A673 (cell line): ENCODE data around the gene RNF19B. TPM values are rescaled to one million over a fixed set of nuclear protein-coding genes. Genes with fewer than 3 reads are reported as not detected.

ENCODE experiments used
- BruUV-seq: library from RNA; stranded (reverse); fragments of 400-500 nt; replicated peaks from 2 replicates; lab custom pipeline; 2021; lab: Mats Ljungman, UMichigan
- CTCF ChIA-PET: fragments of 300-600 bp; sonication (Branson Sonifier 250); formaldehyde crosslinking; loops from one replicate; lab custom pipeline; 2022; ENCODE audit warnings: antibody characterized with exemption; lab: Charles Lee
- POLR2A ChIA-PET: fragments of 300-600 bp; sonication (Branson Sonifier 250); formaldehyde crosslinking; loops from one replicate; lab custom pipeline; 2022; ENCODE audit warnings: antibody characterized with exemption; ENCODE audit not compliant: low non-redundant PET; lab: Charles Lee
- DNase-seq: peaks from one replicate; pipeline ENCODE4 v3.0.0-alpha.2; 2015; ENCODE audit warnings: low spot score
- H3K27ac ChIP-seq: fragments of 200-600 bp; sonication (generic); 2 replicates; pipeline ENCODE4 v1.5.1; 2016; ENCODE audit warnings: mixed run types, low read depth, mild to moderate bottlenecking, mixed read lengths, antibody characterized with exemption, low read length; ENCODE audit not compliant: poor library complexity, severe bottlenecking
- H3K27me3 ChIP-seq: fragments of 200-600 bp; sonication (generic); replicated peaks from 2 replicates; pipeline ENCODE4 v1.6.1; 2017; ENCODE audit warnings: mixed run types, low read depth, mild to moderate bottlenecking, mixed read lengths, antibody characterized with exemption, low read length; ENCODE audit not compliant: insufficient read depth, poor library complexity
- H3K36me3 ChIP-seq: fragments of 200-600 bp; sonication (generic); 2 replicates; pipeline ENCODE4 v1.6.1; 2016; ENCODE audit warnings: mixed run types, mild to moderate bottlenecking, mixed read lengths, antibody characterized with exemption, low read length; ENCODE audit not compliant: insufficient read depth, poor library complexity, severe bottlenecking
- H3K4me1 ChIP-seq: fragments of 200-600 bp; sonication (generic); 2 replicates; pipeline ENCODE4 v1.6.1; 2017; ENCODE audit warnings: mixed run types, mild to moderate bottlenecking, mixed read lengths, antibody characterized with exemption, low read length; ENCODE audit not compliant: insufficient read depth, poor library complexity, severe bottlenecking
- H3K4me3 ChIP-seq: fragments of 200-600 bp; sonication (generic); 2 replicates; pipeline ENCODE4 v1.5.1; 2016; ENCODE audit warnings: low read depth, mixed run types, mild to moderate bottlenecking, mixed read lengths, low read length; ENCODE audit not compliant: poor library complexity, severe bottlenecking
- H3K9me3 ChIP-seq: fragments of 200-600 bp; sonication (generic); 2 replicates; pipeline ENCODE4 v1.6.1; 2016; ENCODE audit warnings: mixed run types, low read depth, mild to moderate bottlenecking, mixed read lengths, antibody characterized with exemption, low read length; ENCODE audit not compliant: poor library complexity, severe bottlenecking
- EZH2 ChIP-seq: fragments of 200-600 bp; sonication (generic); IDR thresholded peaks from 2 replicates; pipeline ENCODE4 v1.6.1; 2017; ENCODE audit warnings: borderline replicate concordance, low read depth, mild to moderate bottlenecking, mixed read lengths, antibody characterized with exemption, low read length; ENCODE audit not compliant: poor library complexity, severe bottlenecking
- intact Hi-C: fragments of 100-400 bp; cut with micrococcal nuclease; formaldehyde crosslinking; loops from one replicate; pipeline ENCODE4 v1.10.0; 2022; ENCODE audit not compliant: unreplicated experiment
- total RNA-seq: library from RNA; stranded (reverse); gene quantifications from 2 replicates; pipeline ENCODE4 v1.2.3, GENCODE V29; 2021
- TF ChIP-seq, protein P1 (sequence below): fragments of 300-800, 200-600 bp; sonication (generic); conservative IDR thresholded peaks from 2 replicates; pipeline ENCODE4 v1.5.1; 2017; ENCODE audit warnings: low read depth, mild to moderate bottlenecking, antibody characterized with exemption, low read length, moderate library complexity, mixed read lengths

The RNF19B gene
- total RNA-seq, 1 experiment from 2014 or later, result 14.3 TPM

GRCh38 chr1:32990887-32991286, 26.3 kb upstream of the RNF19B start:
- no TSS peak for BruUV-seq

DNA sequence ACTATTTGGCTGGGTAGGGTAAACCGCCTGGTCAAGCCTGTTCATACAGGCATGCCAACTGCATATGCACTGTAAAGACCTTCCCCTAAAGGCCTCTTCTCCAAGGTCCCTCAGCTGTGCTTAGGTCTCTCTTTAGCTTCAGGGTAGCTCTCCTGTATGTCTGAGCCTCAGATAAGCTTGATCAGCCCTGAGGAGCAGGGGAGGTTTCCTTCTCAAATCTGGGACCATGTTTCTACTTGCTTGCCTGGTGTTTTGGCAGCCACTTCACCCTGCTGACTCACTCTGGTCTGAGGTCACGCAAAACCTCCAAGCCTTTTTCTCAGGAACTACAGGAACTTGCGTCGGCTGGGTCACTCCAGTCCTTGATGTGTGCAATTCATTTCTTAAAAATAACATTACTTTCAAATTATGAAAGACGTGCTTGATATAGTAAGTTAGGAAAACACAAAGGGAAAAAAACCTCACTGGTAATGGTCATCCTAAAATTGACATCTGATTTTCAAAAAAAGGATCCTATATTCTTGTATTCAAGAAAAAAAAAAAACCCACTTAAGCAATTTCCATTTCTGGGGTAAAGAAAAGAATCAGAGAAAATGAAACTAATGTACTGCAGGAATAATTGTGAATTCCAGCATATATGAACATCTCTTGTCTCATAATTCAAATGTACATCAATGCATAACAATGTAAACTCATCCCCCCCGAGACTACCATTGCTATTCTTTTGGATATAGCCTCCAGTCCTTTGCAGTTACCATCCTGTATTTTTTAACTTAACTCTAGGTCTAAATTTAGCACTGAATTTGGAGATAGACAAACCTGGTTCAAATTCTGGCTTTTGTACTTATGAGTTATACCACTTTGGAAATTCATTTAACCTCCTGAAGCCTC, 24.8 kb upstream of the RNF19B start:
- intact Hi-C loops, result no loop called here
- Histone ChIP-seq H3K36me3 (no peaks in the 10 kb centered on the region), H3K27ac (no peak overlapping the region), H3K27me3 (no peaks in the 10 kb centered on the region), H3K4me1 (no peaks in the 10 kb centered on the region), H3K9me3 (no peaks in the 10 kb centered on the region), H3K4me3 (no peak overlapping the region)
- no peak for TF ChIP-seq EZH2
- TF ChIP-seq, protein P1, sequence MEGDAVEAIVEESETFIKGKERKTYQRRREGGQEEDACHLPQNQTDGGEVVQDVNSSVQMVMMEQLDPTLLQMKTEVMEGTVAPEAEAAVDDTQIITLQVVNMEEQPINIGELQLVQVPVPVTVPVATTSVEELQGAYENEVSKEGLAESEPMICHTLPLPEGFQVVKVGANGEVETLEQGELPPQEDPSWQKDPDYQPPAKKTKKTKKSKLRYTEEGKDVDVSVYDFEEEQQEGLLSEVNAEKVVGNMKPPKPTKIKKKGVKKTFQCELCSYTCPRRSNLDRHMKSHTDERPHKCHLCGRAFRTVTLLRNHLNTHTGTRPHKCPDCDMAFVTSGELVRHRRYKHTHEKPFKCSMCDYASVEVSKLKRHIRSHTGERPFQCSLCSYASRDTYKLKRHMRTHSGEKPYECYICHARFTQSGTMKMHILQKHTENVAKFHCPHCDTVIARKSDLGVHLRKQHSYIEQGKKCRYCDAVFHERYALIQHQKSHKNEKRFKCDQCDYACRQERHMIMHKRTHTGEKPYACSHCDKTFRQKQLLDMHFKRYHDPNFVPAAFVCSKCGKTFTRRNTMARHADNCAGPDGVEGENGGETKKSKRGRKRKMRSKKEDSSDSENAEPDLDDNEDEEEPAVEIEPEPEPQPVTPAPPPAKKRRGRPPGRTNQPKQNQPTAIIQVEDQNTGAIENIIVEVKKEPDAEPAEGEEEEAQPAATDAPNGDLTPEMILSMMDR, result no peak
- DNase-seq, result no peak
- ChIA-PET POLR2A (interaction anchor here (0.5 kb wide), 1 partner anchor 1995 kb away, joined by 7 read pairs; no protein-coding TSS in a partner anchor), CTCF (no interaction called here)
- BruUV-seq, result no TSS peak

More at GRCh38 chr1:32990887-32991286, 26.3 kb upstream of the RNF19B start:
- Histone ChIP-seq H3K4me3 (no peak overlapping the region), H3K4me1 (no peaks in the 10 kb centered on the region), H3K27ac (no peak overlapping the region), H3K9me3 (no peaks in the 10 kb centered on the region), H3K27me3 (no peaks in the 10 kb centered on the region), H3K36me3 (no peaks in the 10 kb centered on the region)
- ChIA-PET CTCF (no interaction called here), POLR2A (no interaction called here)
- intact Hi-C loops, result no loop called here
- DNase-seq, result no peak
- TF ChIP-seq, protein P1, result no peak

- H3K27ac ChIP-seq, result no peak overlapping the region
- POLR2A ChIA-PET, result no interaction called here
- CTCF ChIA-PET, result no interaction called here
- no peak overlapping the region for H3K4me3 ChIP-seq
- BruUV-seq, result no TSS peak
- no peaks in the 10 kb centered on the region for H3K36me3 ChIP-seq
- no peaks in the 10 kb centered on the region for H3K9me3 ChIP-seq
- no peak for DNase-seq
- H3K4me1 ChIP-seq, result no peaks in the 10 kb centered on the region
- intact Hi-C loops, result no loop called here
- H3K27me3 ChIP-seq, result no peaks in the 10 kb centered on the region
- TF ChIP-seq EZH2, result no peak
- TF ChIP-seq, protein P1, result no peak
Measured at GRCh38 chr1:32988665-32989064, 24.1 kb upstream of the RNF19B start.
